ENCODE measurements around the gene ADCK1.
"Not testable (repeated sequence)": the region's sequence is repeated elsewhere in the genome, so short reads cannot be mapped to it uniquely, and the experiment has no call there.

The ADCK1 gene

GRCh38 chr14:77903937-77904617 lies 104.2 kb downstream of the ADCK1 start:
- no peak for DNase-seq (ENCODE audit: low read depth)

- no peak for DNase-seq (ENCODE audit: low read depth)
Observed at GRCh38 chr14:77906446-77906845, 106.5 kb downstream of the ADCK1 start.

GRCh38 chr14:77908847-77909246 lies 108.9 kb downstream of the ADCK1 start:
- DNase-seq (ENCODE audit: low read depth): no peak

GRCh38 chr14:77909911-77910310 lies 110.0 kb downstream of the ADCK1 start:
- DNase-seq (ENCODE audit: low read depth): no peak

GRCh38 chr14:77910506-77910905 lies 110.6 kb downstream of the ADCK1 start:
- no peak for DNase-seq (ENCODE audit: low read depth)

GRCh38 chr14:77911356-77911755 lies 111.4 kb downstream of the ADCK1 start:
- no peak for DNase-seq (ENCODE audit: low read depth)

GRCh38 chr14:77912754-77913556 lies 113.0 kb downstream of the ADCK1 start:
- no peak for DNase-seq (ENCODE audit: low read depth)

GRCh38 chr14:77914073-77914721 lies 114.3 kb downstream of the ADCK1 start:
- DNase-seq (ENCODE audit: low read depth): no peak

- not testable (repeated sequence) for DNase-seq (ENCODE audit: low read depth)
Observed at GRCh38 chr14:77915390-77915789, 115.5 kb downstream of the ADCK1 start.

GRCh38 chr14:77917491-77918201 lies 117.7 kb downstream of the ADCK1 start:
- no peak for DNase-seq (ENCODE audit: low read depth)

GRCh38 chr14:77918448-77918847 lies 118.5 kb downstream of the ADCK1 start:
- no peak for DNase-seq (ENCODE audit: low read depth)

- DNase-seq (ENCODE audit: low read depth): no peak
Observed at GRCh38 chr14:77920312-77920711, 120.4 kb downstream of the ADCK1 start.

GRCh38 chr14:77921818-77922217 lies 121.9 kb downstream of the ADCK1 start:
- no peak for DNase-seq (ENCODE audit: low read depth)

- DNase-seq (ENCODE audit: low read depth): no peak
Observed at GRCh38 chr14:77923131-77923936, 123.4 kb downstream of the ADCK1 start.

- no peak for DNase-seq (ENCODE audit: low read depth)
Observed at GRCh38 chr14:77924141-77924948, 124.4 kb downstream of the ADCK1 start.

GRCh38 chr14:77926942-77927341 lies 127.0 kb downstream of the ADCK1 start:
- no peak for DNase-seq (ENCODE audit: low read depth)

- no peak for DNase-seq (ENCODE audit: low read depth)
Observed at GRCh38 chr14:77931441-77931840, 131.5 kb downstream of the ADCK1 start.

GRCh38 chr14:77936138-77936639 lies 136.3 kb downstream of the ADCK1 start:
- DNase-seq (ENCODE audit: low read depth): no peak

GRCh38 chr14:77947372-77947771 lies 147.5 kb downstream of the ADCK1 start:
- no peak for DNase-seq (ENCODE audit: low read depth)

- DNase-seq (ENCODE audit: low read depth): no peak
Observed at GRCh38 chr14:77950371-77951063, 150.6 kb downstream of the ADCK1 start.

All from GM04503 (cell line).